ENCODE measurements around the gene AKAP1. TPM values are rescaled to one million over a fixed set of nuclear protein-coding genes. Genes with fewer than 3 reads are reported as not detected.

The AKAP1 gene
- total RNA-seq (100 to 1,000 TPM in 1 of 2 donors, 10 to 100 TPM in 1; 73.0 to 304 TPM), polyA plus RNA-seq (ENCODE audit: insufficient read depth, low read depth, low replicate concordance) (224 TPM)
- long read RNA-seq, donor 1, partial matches to known transcripts = 5 of 6 reads
- long read RNA-seq, donor 1, other reads (novel, unspliced or antisense) = 0 of 6 reads
- long read RNA-seq, donor 2 = 0 reads

- TF ChIP-seq POLR2A (IDR thresholded peaks at IDR 0.05) = peak; percentile 40
- TF ChIP-seq CTCF (IDR thresholded peaks at IDR 0.05) = peak in 1 of 3 experiments; percentile 51
- no peaks in the 10 kb centered on the region for H3K27me3 ChIP-seq
- 0 to 1% methylated on average over 9 to 38 of the region's 85 CpGs for whole genome bisulfite sequencing, 2 donors
- peak; percentile 96 for DNase-seq
- no peaks in the 10 kb centered on the region for H3K9me3 ChIP-seq
- H3K4me1 ChIP-seq = no peaks in the 10 kb centered on the region
- H3K4me3 ChIP-seq = peak within 1 kb of the TSS; percentile 84 to 87
- no peaks in the 10 kb centered on the region for H3K36me3 ChIP-seq (ENCODE audit: low read depth, missing control alignments)
- intact Hi-C loops (cut with DNase I; ENCODE audit: low total_unique reads) = no loop called here
- H3K27ac ChIP-seq = peak within 1 kb of the TSS; percentile 76 to 87
Measured at GRCh38 chr17:57084802-57085447, at the start of gene AKAP1. Gene AKAP1 (plus strand): TSS chr17:57085246. CDS start chr17:57105465, 20,219 bp downstream.

GRCh38 chr17:57035971-57036481 lies 49.0 kb upstream of the AKAP1 start:
- Histone ChIP-seq H3K27me3 (no peaks in the 10 kb centered on the region), H3K9me3 (no peaks in the 10 kb centered on the region), H3K36me3 (ENCODE audit: low read depth, missing control alignments) (no peaks in the 10 kb centered on the region), H3K4me1 (no peaks in the 10 kb centered on the region), H3K4me3 (no peak overlapping the region), H3K27ac (no peak overlapping the region)
- TF ChIP-seq POLR2A (IDR thresholded peaks at IDR 0.05) (no peak), CTCF (IDR thresholded peaks at IDR 0.05) (no peak)
- no peak for DNase-seq
- intact Hi-C loops (cut with DNase I; ENCODE audit: low total_unique reads) = no loop called here
- WGBS, 2 donors = 66 to 74% methylated on average over 4 of the region's 4 CpGs

GRCh38 chr17:57037411-57037810 lies 47.6 kb upstream of the AKAP1 start:
- TF ChIP-seq POLR2A (IDR thresholded peaks at IDR 0.05) = no peak
- no peak for TF ChIP-seq CTCF (IDR thresholded peaks at IDR 0.05)
- Histone ChIP-seq H3K27ac (no peak overlapping the region), H3K9me3 (no peaks in the 10 kb centered on the region), H3K36me3 (ENCODE audit: low read depth, missing control alignments) (no peaks in the 10 kb centered on the region), H3K4me1 (no peaks in the 10 kb centered on the region), H3K27me3 (no peaks in the 10 kb centered on the region), H3K4me3 (no peak overlapping the region)
- WGBS, 2 donors = 71 to 74% methylated on average over 1 of the region's 1 CpG
- no peak for DNase-seq
- intact Hi-C loops (cut with DNase I; ENCODE audit: low total_unique reads) = no loop called here

- no peak for DNase-seq
- intact Hi-C loops (cut with DNase I; ENCODE audit: low total_unique reads) = no loop called here
- Histone ChIP-seq H3K4me3 (no peak overlapping the region), H3K9me3 (no peaks in the 10 kb centered on the region), H3K36me3 (ENCODE audit: low read depth, missing control alignments) (no peaks in the 10 kb centered on the region), H3K4me1 (no peaks in the 10 kb centered on the region), H3K27me3 (no peaks in the 10 kb centered on the region), H3K27ac (no peak overlapping the region)
- TF ChIP-seq POLR2A (IDR thresholded peaks at IDR 0.05) = no peak
- TF ChIP-seq CTCF (IDR thresholded peaks at IDR 0.05) = no peak
- WGBS, 2 donors = 67 to 73% methylated on average over 3 of the region's 3 CpGs
Measured at GRCh38 chr17:57038486-57038885, 46.6 kb upstream of the AKAP1 start.
